Ecto neural progenitor cell (in vitro differentiated cells): Measurements from ENCODE around the gene CERKL.

ENCODE experiments used
- DNase-seq: peaks from one replicate; pipeline ENCODE4 v3.0.0-alpha.2; 2018; ENCODE audit warnings: low spot score

CERKL gene

GRCh38 chr2:181576431-181576830 lies 80.5 kb downstream of the CERKL start:
- no peak for DNase-seq

GRCh38 chr2:181575650-181576025 lies 81.3 kb downstream of the CERKL start:
- no peak for DNase-seq

GRCh38 chr2:181575024-181575649 lies 81.8 kb downstream of the CERKL start:
- DNase-seq: no peak

GRCh38 chr2:181574321-181574720 lies 82.6 kb downstream of the CERKL start:
- no peak for DNase-seq

- DNase-seq: no peak
These were observed 83.7 kb downstream of the CERKL start for GRCh38 chr2:181573140-181573736.

GRCh38 chr2:181570833-181571661 lies 85.9 kb downstream of the CERKL start:
- no peak for DNase-seq

GRCh38 chr2:181570059-181570458 lies 86.8 kb downstream of the CERKL start:
- no peak for DNase-seq

- DNase-seq: no peak
These were observed 90.4 kb downstream of the CERKL start for GRCh38 chr2:181566334-181567032.

GRCh38 chr2:181563101-181563692 lies 93.7 kb downstream of the CERKL start:
- DNase-seq: no peak

GRCh38 chr2:181558371-181558770 lies 98.5 kb downstream of the CERKL start:
- no peak for DNase-seq

GRCh38 chr2:181554061-181554830 lies 102.7 kb downstream of the CERKL start:
- no peak for DNase-seq

- no peak for DNase-seq
These were observed 103.7 kb downstream of the CERKL start for GRCh38 chr2:181553244-181553643.

- no peak for DNase-seq
These were observed 104.1 kb downstream of the CERKL start for GRCh38 chr2:181552808-181553207.

GRCh38 chr2:181546086-181546485 lies 110.8 kb downstream of the CERKL start:
- DNase-seq: no peak

- DNase-seq: no peak
These were observed 114.7 kb downstream of the CERKL start for GRCh38 chr2:181542170-181542569.

GRCh38 chr2:181540421-181540820 lies 116.5 kb downstream of the CERKL start:
- DNase-seq: no peak

GRCh38 chr2:181536730-181537129 lies 120.2 kb downstream of the CERKL start:
- DNase-seq: no peak

GRCh38 chr2:181528441-181528840 lies 128.5 kb downstream of the CERKL start:
- DNase-seq: no peak

- no peak for DNase-seq
These were observed 129.8 kb downstream of the CERKL start for GRCh38 chr2:181527058-181527457.

- DNase-seq: no peak
These were observed 130.9 kb downstream of the CERKL start for GRCh38 chr2:181526014-181526413.

GRCh38 chr2:181523756-181524155 lies 133.1 kb downstream of the CERKL start:
- no peak for DNase-seq
